Left kidney (tissue), 1 donor: Measurements from ENCODE around the gene CENPB. TPM values are rescaled to one million over a fixed set of nuclear protein-coding genes. Genes with fewer than 3 reads are reported as not detected.

Source experiments
- polyA plus RNA-seq: library from polyadenylated mRNA; unstranded; fragments of 120-200 nt; gene quantifications from one replicate; pipeline ENCODE4 v1.2.1, GENCODE V29; 2013; ENCODE audit not compliant: insufficient read length

Gene CENPB
- polyA plus RNA-seq, 1 donor, result 32.6 TPM

Other genes with a start within 250 kb of the CENPB start
- gene GFRA4, start 123.3 kb downstream of the CENPB start, polyA plus RNA-seq, result 0.17 TPM
- 9.1 TPM for gene ADAM33, start 104.7 kb downstream of the CENPB start, polyA plus RNA-seq
- 1.1 TPM for gene SIGLEC1, start 74.1 kb downstream of the CENPB start, polyA plus RNA-seq
- gene HSPA12B, start 54.1 kb downstream of the CENPB start, polyA plus RNA-seq, result 11.5 TPM
- gene ADISSP, start 19.0 kb downstream of the CENPB start, polyA plus RNA-seq, result 18.9 TPM
- 1.7 TPM for gene SPEF1, start 5.3 kb downstream of the CENPB start, polyA plus RNA-seq
- gene CDC25B, start 9.6 kb upstream of the CENPB start, polyA plus RNA-seq, result 41.7 TPM
- gene AP5S1, start 33.8 kb upstream of the CENPB start, polyA plus RNA-seq, result 10.6 TPM
- 34.8 TPM for gene MAVS, start 60.1 kb upstream of the CENPB start, polyA plus RNA-seq
- gene PANK2, start 102.6 kb upstream of the CENPB start, polyA plus RNA-seq, result 40.1 TPM
- gene RNF24, start 228.8 kb upstream of the CENPB start, polyA plus RNA-seq, result 23.3 TPM